Activated effector memory CD4-positive, alpha-beta T cell treated with Interleukin-2 at 50 U/mL for 16 hours (primary cell): Measurements from ENCODE around the gene TGOLN2.

ENCODE experiments used
- DNase-seq: peaks from one replicate; pipeline ENCODE4 v3.0.0-alpha.2; 2020

The TGOLN2 gene

GRCh38 chr2:85307527-85307897 lies 20.3 kb downstream of the TGOLN2 start:
- DNase-seq, result no peak

GRCh38 chr2:85303780-85304531 lies 23.8 kb downstream of the TGOLN2 start:
- no peak for DNase-seq

- no peak for DNase-seq
Observed at GRCh38 chr2:85302121-85302520, 25.7 kb downstream of the TGOLN2 start.

GRCh38 chr2:85291425-85292023 lies 36.3 kb downstream of the TGOLN2 start:
- DNase-seq, result no peak

- DNase-seq, result no peak
Observed at GRCh38 chr2:85288244-85288725, 39.5 kb downstream of the TGOLN2 start.

- no peak for DNase-seq
Observed at GRCh38 chr2:85287721-85288120, 40.1 kb downstream of the TGOLN2 start.

- no peak for DNase-seq
Observed at GRCh38 chr2:85286918-85287317, 40.9 kb downstream of the TGOLN2 start.

GRCh38 chr2:85283641-85284040 lies 44.1 kb downstream of the TGOLN2 start:
- no peak for DNase-seq

- no peak for DNase-seq
Observed at GRCh38 chr2:85282914-85283313, 44.9 kb downstream of the TGOLN2 start.

- no peak for DNase-seq
Observed at GRCh38 chr2:85281553-85281952, 46.2 kb downstream of the TGOLN2 start.

- DNase-seq, result no peak
Observed at GRCh38 chr2:85278361-85278760, 49.4 kb downstream of the TGOLN2 start.

GRCh38 chr2:85277416-85278158 lies 50.2 kb downstream of the TGOLN2 start:
- DNase-seq, result no peak

GRCh38 chr2:85276571-85277118 lies 51.1 kb downstream of the TGOLN2 start:
- DNase-seq, result no peak

GRCh38 chr2:85275984-85276540 lies 51.7 kb downstream of the TGOLN2 start:
- DNase-seq, result no peak

GRCh38 chr2:85273738-85274731 lies 53.8 kb downstream of the TGOLN2 start:
- DNase-seq, result no peak

- no peak for DNase-seq
Observed at GRCh38 chr2:85272357-85272756, 55.4 kb downstream of the TGOLN2 start.

- DNase-seq, result no peak
Observed at GRCh38 chr2:85269959-85270358, 57.8 kb downstream of the TGOLN2 start.
